SK-N-SH treated with all-trans-retinoic acid at 6 μM for 48 hours (cell line): ENCODE measurements around the gene MYBPC1.

ENCODE experiments used
- ATAC-seq: fragments of 200-7000 bp; cut with Tn5 transposase; 3 replicates; pipeline ENCODE4 v1.9.1; 2020; ENCODE audit warnings: mild to moderate bottlenecking, moderate library complexity
- ARNTL ChIP-seq: fragments of 450-650 bp; formaldehyde crosslinking; IDR thresholded peaks from 2 replicates; pipeline ENCODE4 v1.5.0; 2020; ENCODE audit warnings: low read depth, mild to moderate bottlenecking, moderate library complexity, borderline replicate concordance
- BACH2 ChIP-seq: fragments of 250-450 bp; sonication (Bioruptor Pico); IDR thresholded peaks from 2 replicates; pipeline ENCODE4 v1.9.0; 2021; ENCODE audit warnings: mild to moderate bottlenecking, borderline replicate concordance
- CSDC2 ChIP-seq: fragments of 250-450 bp; sonication (Bioruptor Pico); IDR thresholded peaks from 2 replicates; pipeline ENCODE4 v1.5.0; 2020; ENCODE audit warnings: mild to moderate bottlenecking, moderate library complexity
- CSRNP3 ChIP-seq: fragments of 250-450 bp; sonication (Bioruptor Pico); IDR thresholded peaks from 2 replicates; pipeline ENCODE4 v1.5.1; 2021; ENCODE audit warnings: mild to moderate bottlenecking, moderate library complexity
- ESRRG ChIP-seq: fragments of 250-450 bp; sonication (Bioruptor Pico); IDR thresholded peaks from 2 replicates; pipeline ENCODE4 v1.6.1; 2021; ENCODE audit warnings: mild to moderate bottlenecking
- ISL1 ChIP-seq: fragments of 250-450 bp; sonication (Bioruptor Pico); IDR thresholded peaks from 2 replicates; pipeline ENCODE4 v2.1.2; 2022; ENCODE audit warnings: mild to moderate bottlenecking, moderate library complexity
- PATZ1 ChIP-seq: fragments of 250-450 bp; sonication (Bioruptor Pico); IDR thresholded peaks from 2 replicates; pipeline ENCODE4 v1.8.0; 2020; ENCODE audit warnings: mild to moderate bottlenecking, moderate library complexity, borderline replicate concordance
- PPARA ChIP-seq: fragments of 250-450 bp; sonication (Bioruptor Pico); IDR thresholded peaks from 2 replicates; pipeline ENCODE4 v1.5.0; 2020; ENCODE audit warnings: mild to moderate bottlenecking, borderline replicate concordance
- RARB ChIP-seq: fragments of 250-450 bp; sonication (Bioruptor Pico); IDR thresholded peaks from 2 replicates; pipeline ENCODE4 v1.8.0; 2021; ENCODE audit warnings: mild to moderate bottlenecking, moderate library complexity
- SNAI2 ChIP-seq: fragments of 250-450 bp; sonication (Bioruptor Pico); IDR thresholded peaks from 2 replicates; pipeline ENCODE4 v1.5.0; 2020; ENCODE audit warnings: mild to moderate bottlenecking, moderate library complexity
- TCF4 ChIP-seq: fragments of 250-450 bp; sonication (Bioruptor Pico); IDR thresholded peaks from 2 replicates; pipeline ENCODE4 v1.8.0; 2021; ENCODE audit warnings: mild to moderate bottlenecking, moderate library complexity, borderline replicate concordance
- TOX ChIP-seq: fragments of 250-450 bp; sonication (Bioruptor Pico); IDR thresholded peaks from 2 replicates; pipeline ENCODE4 v1.8.0; 2021; ENCODE audit warnings: mild to moderate bottlenecking, moderate library complexity, borderline replicate concordance
- ZC3H10 ChIP-seq: fragments of 250-450 bp; sonication (Bioruptor Pico); IDR thresholded peaks from 2 replicates; pipeline ENCODE4 v1.5.1; 2021; ENCODE audit warnings: mild to moderate bottlenecking, moderate library complexity
- ZFP3 ChIP-seq: fragments of 250-450 bp; sonication (Bioruptor Pico); IDR thresholded peaks from 2 replicates; pipeline ENCODE4 v1.5.0; 2020; ENCODE audit warnings: mild to moderate bottlenecking, moderate library complexity
- ZFP30 ChIP-seq: fragments of 450-650 bp; formaldehyde crosslinking; IDR thresholded peaks from 2 replicates; pipeline ENCODE4 v1.5.0; 2022; ENCODE audit warnings: mild to moderate bottlenecking, moderate library complexity
- ZNF565 ChIP-seq: fragments of 450-650 bp; formaldehyde crosslinking; conservative IDR thresholded peaks from 2 replicates; pipeline ENCODE4 v1.5.0; 2020; ENCODE audit warnings: low read depth, mild to moderate bottlenecking, moderate library complexity
- ZNF70 ChIP-seq: fragments of 450-650 bp; formaldehyde crosslinking; IDR thresholded peaks from 2 replicates; pipeline ENCODE4 v1.5.0; 2020; ENCODE audit warnings: mild to moderate bottlenecking, moderate library complexity
- ZNF8 ChIP-seq: fragments of 450-650 bp; formaldehyde crosslinking; IDR thresholded peaks from 2 replicates; pipeline ENCODE4 v1.5.0; 2020; ENCODE audit warnings: mild to moderate bottlenecking, moderate library complexity
- TF ChIP-seq, protein P1 (sequence below): fragments of 250-450 bp; sonication (Bioruptor Pico); IDR thresholded peaks from 2 replicates; pipeline ENCODE4 v1.5.0; 2020; ENCODE audit warnings: mild to moderate bottlenecking, moderate library complexity
- TF ChIP-seq, protein P2 (sequence below): fragments of 250-450 bp; sonication (Bioruptor Pico); IDR thresholded peaks from 2 replicates; pipeline ENCODE4 v1.8.0; 2021; ENCODE audit warnings: low read depth, mild to moderate bottlenecking, moderate library complexity, borderline replicate concordance

The MYBPC1 gene

DNA sequence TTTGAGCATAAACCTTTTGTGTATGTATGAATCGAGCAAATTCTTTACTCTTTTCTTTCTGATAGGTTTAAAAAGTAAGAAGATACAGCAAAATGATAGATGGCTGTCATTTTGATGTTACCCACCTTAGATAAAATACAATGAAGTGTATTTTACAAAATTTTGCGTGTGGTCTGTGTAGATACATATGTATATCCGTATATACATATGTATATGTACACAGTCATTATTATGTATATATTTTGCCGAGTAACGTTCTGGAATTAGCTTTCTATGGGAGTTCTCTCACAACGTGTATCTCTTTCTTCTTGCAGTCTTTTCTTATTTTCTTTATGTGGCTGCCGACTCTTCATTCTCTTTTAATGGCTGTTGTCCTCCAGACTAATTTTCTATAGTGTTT is 70.2 kb downstream of the MYBPC1 start:
- TF ChIP-seq, protein P1, sequence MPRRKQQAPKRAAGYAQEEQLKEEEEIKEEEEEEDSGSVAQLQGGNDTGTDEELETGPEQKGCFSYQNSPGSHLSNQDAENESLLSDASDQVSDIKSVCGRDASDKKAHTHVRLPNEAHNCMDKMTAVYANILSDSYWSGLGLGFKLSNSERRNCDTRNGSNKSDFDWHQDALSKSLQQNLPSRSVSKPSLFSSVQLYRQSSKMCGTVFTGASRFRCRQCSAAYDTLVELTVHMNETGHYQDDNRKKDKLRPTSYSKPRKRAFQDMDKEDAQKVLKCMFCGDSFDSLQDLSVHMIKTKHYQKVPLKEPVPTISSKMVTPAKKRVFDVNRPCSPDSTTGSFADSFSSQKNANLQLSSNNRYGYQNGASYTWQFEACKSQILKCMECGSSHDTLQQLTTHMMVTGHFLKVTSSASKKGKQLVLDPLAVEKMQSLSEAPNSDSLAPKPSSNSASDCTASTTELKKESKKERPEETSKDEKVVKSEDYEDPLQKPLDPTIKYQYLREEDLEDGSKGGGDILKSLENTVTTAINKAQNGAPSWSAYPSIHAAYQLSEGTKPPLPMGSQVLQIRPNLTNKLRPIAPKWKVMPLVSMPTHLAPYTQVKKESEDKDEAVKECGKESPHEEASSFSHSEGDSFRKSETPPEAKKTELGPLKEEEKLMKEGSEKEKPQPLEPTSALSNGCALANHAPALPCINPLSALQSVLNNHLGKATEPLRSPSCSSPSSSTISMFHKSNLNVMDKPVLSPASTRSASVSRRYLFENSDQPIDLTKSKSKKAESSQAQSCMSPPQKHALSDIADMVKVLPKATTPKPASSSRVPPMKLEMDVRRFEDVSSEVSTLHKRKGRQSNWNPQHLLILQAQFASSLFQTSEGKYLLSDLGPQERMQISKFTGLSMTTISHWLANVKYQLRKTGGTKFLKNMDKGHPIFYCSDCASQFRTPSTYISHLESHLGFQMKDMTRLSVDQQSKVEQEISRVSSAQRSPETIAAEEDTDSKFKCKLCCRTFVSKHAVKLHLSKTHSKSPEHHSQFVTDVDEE (CRISPR knock-in tag), result no peak
- TF ChIP-seq TCF4 (CRISPR knock-in tag), result no peak
- TF ChIP-seq, all 23 proteins: peak for 0
- no peak for ATAC-seq

DNA sequence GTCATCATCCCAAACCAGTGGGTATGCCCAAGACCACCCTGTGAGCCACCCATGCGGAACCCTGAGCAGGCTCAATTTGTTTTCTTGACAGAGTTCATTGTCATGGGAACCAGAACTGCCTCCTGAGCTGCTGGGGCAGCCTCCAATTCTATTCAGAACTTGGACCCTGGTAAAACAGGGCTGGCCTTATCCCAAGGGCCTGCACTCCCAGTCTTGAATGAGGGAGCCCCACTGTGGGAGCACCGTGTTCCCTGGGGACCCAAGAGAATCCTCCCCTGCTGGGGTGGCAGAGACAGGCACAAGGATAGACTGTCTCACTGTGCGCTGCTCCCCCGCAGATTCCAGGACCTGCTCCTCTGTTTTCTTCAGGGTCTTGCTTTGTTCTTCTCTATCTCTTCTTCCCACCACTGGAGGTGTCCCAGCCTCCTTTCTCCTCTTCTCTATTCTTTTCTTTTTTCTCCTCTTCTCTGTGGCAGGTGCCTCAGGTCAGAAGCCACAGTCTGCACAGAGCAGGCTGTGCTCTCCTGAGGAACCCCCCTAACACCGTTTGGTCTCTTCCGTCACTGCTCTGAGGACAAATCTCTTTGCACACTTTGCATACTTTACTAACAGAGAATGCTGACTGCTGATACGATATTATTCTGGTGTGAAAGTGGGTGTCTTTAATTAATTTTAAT is 71.4 kb downstream of the MYBPC1 start:
- TF ChIP-seq, protein P1 (CRISPR knock-in tag), result no peak
- TF ChIP-seq ISL1 (no peak), ZFP3 (CRISPR knock-in tag) (no peak), PATZ1 (CRISPR knock-in tag) (no peak), ZFP30 (no peak), SNAI2 (CRISPR knock-in tag) (no peak), ARNTL (CRISPR knock-in tag) (no peak), ZNF8 (CRISPR knock-in tag) (no peak), CSDC2 (no peak), PPARA (CRISPR knock-in tag) (no peak), CSRNP3 (no peak), ZNF70 (CRISPR knock-in tag) (no peak)
- no peak for ATAC-seq

GRCh38 chr12:101667591-101667990 is 72.8 kb downstream of the MYBPC1 start:
- no peak for ATAC-seq
- no peak for TF ChIP-seq ESRRG (CRISPR knock-in tag)
- TF ChIP-seq ZC3H10 (CRISPR knock-in tag), result no peak
- TF ChIP-seq ZNF70 (CRISPR knock-in tag), result no peak
- TF ChIP-seq RARB (CRISPR knock-in tag), result no peak
- no peak for TF ChIP-seq CSRNP3
- TF ChIP-seq PATZ1 (CRISPR knock-in tag), result no peak
- no peak for TF ChIP-seq ZNF565 (CRISPR knock-in tag)
- no peak for TF ChIP-seq PPARA (CRISPR knock-in tag)
- no peak for TF ChIP-seq TOX (CRISPR knock-in tag)
- TF ChIP-seq, protein P1 (CRISPR knock-in tag), result no peak
- no peak for TF ChIP-seq BACH2 (CRISPR knock-in tag)
- TF ChIP-seq, protein P2, sequence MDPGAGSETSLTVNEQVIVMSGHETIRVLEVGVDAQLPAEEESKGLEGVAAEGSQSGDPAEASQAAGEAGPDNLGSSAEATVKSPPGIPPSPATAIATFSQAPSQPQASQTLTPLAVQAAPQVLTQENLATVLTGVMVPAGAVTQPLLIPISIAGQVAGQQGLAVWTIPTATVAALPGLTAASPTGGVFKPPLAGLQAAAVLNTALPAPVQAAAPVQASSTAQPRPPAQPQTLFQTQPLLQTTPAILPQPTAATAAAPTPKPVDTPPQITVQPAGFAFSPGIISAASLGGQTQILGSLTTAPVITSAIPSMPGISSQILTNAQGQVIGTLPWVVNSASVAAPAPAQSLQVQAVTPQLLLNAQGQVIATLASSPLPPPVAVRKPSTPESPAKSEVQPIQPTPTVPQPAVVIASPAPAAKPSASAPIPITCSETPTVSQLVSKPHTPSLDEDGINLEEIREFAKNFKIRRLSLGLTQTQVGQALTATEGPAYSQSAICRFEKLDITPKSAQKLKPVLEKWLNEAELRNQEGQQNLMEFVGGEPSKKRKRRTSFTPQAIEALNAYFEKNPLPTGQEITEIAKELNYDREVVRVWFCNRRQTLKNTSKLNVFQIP (CRISPR knock-in tag), result no peak
- TF ChIP-seq SNAI2 (CRISPR knock-in tag), result no peak
